ENCODE data around the gene ZCCHC14.

The ZCCHC14 gene

GRCh38 chr16:87407511-87408112, 85.2 kb downstream of the ZCCHC14 start:
- Histone ChIP-seq H3K9ac (no peak overlapping the region), H4K20me1 (ENCODE audit: insufficient read depth) (no peaks in the 10 kb centered on the region), H3K4me3 (IDR thresholded peaks at IDR 0.05; ENCODE audit: insufficient read depth, low read depth, low read length) (no peak overlapping the region), H3K79me2 (ENCODE audit: insufficient read depth, low read depth) (no peaks in the 10 kb centered on the region), H3K36me3 (ENCODE audit: insufficient read depth) (peaks cover 4% of the 10 kb centered on the region; the same call in 1 of the 2 replicates), H3K4me1 (ENCODE audit: low read depth, poor library complexity, severe bottlenecking) (no peaks in the 10 kb centered on the region), H3K27me3 (ENCODE audit: insufficient read depth, low read depth) (no peaks in the 10 kb centered on the region), H3K27ac (no peak overlapping the region), H2AFZ (ENCODE audit: low read depth) (no peak overlapping the region), H3K4me2 (no peak overlapping the region)
- no peak for TF ChIP-seq CTCF (conservative IDR thresholded peaks at IDR 0.05; ENCODE audit: low read depth, low read length)

- H3K9ac ChIP-seq, result no peak overlapping the region
- H3K4me3 ChIP-seq (IDR thresholded peaks at IDR 0.05; ENCODE audit: insufficient read depth, low read depth, low read length), result no peak overlapping the region
- H2AFZ ChIP-seq (ENCODE audit: low read depth), result no peak overlapping the region
- no peak overlapping the region for H3K4me2 ChIP-seq
- TF ChIP-seq CTCF (conservative IDR thresholded peaks at IDR 0.05; ENCODE audit: low read depth, low read length), result no peak
- H3K27ac ChIP-seq, result no peak overlapping the region
- H3K4me1 ChIP-seq (ENCODE audit: low read depth, poor library complexity, severe bottlenecking), result no peaks in the 10 kb centered on the region
- H3K79me2 ChIP-seq (ENCODE audit: insufficient read depth, low read depth), result no peaks in the 10 kb centered on the region
- H3K36me3 ChIP-seq (ENCODE audit: insufficient read depth), result peaks cover 4% of the 10 kb centered on the region; the same call in 1 of the 2 replicates
- H4K20me1 ChIP-seq (ENCODE audit: insufficient read depth), result no peaks in the 10 kb centered on the region
- no peaks in the 10 kb centered on the region for H3K27me3 ChIP-seq (ENCODE audit: insufficient read depth, low read depth)
Measured at GRCh38 chr16:87406495-87407088, 86.2 kb downstream of the ZCCHC14 start.

GRCh38 chr16:87404764-87405625, 87.8 kb downstream of the ZCCHC14 start:
- H3K9ac ChIP-seq, result no peak overlapping the region
- H3K4me1 ChIP-seq (ENCODE audit: low read depth, poor library complexity, severe bottlenecking), result no peaks in the 10 kb centered on the region
- peaks cover 4% of the 10 kb centered on the region; the same call in 1 of the 2 replicates for H3K36me3 ChIP-seq (ENCODE audit: insufficient read depth)
- H3K4me3 ChIP-seq (IDR thresholded peaks at IDR 0.05; ENCODE audit: insufficient read depth, low read depth, low read length), result no peak overlapping the region
- no peak overlapping the region for H2AFZ ChIP-seq (ENCODE audit: low read depth)
- no peaks in the 10 kb centered on the region for H3K79me2 ChIP-seq (ENCODE audit: insufficient read depth, low read depth)
- TF ChIP-seq CTCF (conservative IDR thresholded peaks at IDR 0.05; ENCODE audit: low read depth, low read length), result no peak
- no peaks in the 10 kb centered on the region for H3K27me3 ChIP-seq (ENCODE audit: insufficient read depth, low read depth)
- no peaks in the 10 kb centered on the region for H4K20me1 ChIP-seq (ENCODE audit: insufficient read depth)
- H3K27ac ChIP-seq, result no peak overlapping the region
- no peak overlapping the region for H3K4me2 ChIP-seq

GRCh38 chr16:87395181-87395842, 97.5 kb downstream of the ZCCHC14 start:
- Histone ChIP-seq H2AFZ (ENCODE audit: low read depth) (no peak overlapping the region), H4K20me1 (ENCODE audit: insufficient read depth) (no peaks in the 10 kb centered on the region), H3K4me3 (IDR thresholded peaks at IDR 0.05; ENCODE audit: insufficient read depth, low read depth, low read length) (no peak overlapping the region), H3K27me3 (ENCODE audit: insufficient read depth, low read depth) (no peaks in the 10 kb centered on the region), H3K4me2 (no peak overlapping the region), H3K36me3 (ENCODE audit: insufficient read depth) (0 out of 2 replicates have a peak, but pooled peaks cover 3% of the 10 kb centered on the region), H3K9ac (no peak overlapping the region), H3K27ac (no peak overlapping the region), H3K79me2 (ENCODE audit: insufficient read depth, low read depth) (peaks cover 54% of the 10 kb centered on the region), H3K4me1 (ENCODE audit: low read depth, poor library complexity, severe bottlenecking) (peaks cover 17% of the 10 kb centered on the region)
- TF ChIP-seq CTCF (conservative IDR thresholded peaks at IDR 0.05; ENCODE audit: low read depth, low read length), result no peak
